K562 (cell line): ENCODE measurements around the gene SPIB. TPM values are rescaled to one million over a fixed set of nuclear protein-coding genes. Genes with fewer than 3 reads are reported as not detected.

Experiments
- ADNP ChIP-seq: fragments of 200-800 bp; sonication (Bioruptor generic); IDR thresholded peaks from 2 replicates; pipeline ENCODE4 v1.6.1; 2016; ENCODE audit warnings: missing genetic modification characterization, missing compliant biosample characterization
- ASH1L ChIP-seq: fragments of 450-650 bp; IDR thresholded peaks from 2 replicates; pipeline ENCODE4 v1.6.1; 2018; ENCODE audit warnings: borderline replicate concordance, mild to moderate bottlenecking, low read depth; ENCODE audit not compliant: partially characterized antibody
- CC2D1A ChIP-seq: fragments of 450-650 bp; IDR thresholded peaks from 2 replicates; pipeline ENCODE4 v1.6.1; 2017; ENCODE audit warnings: mild to moderate bottlenecking
- ELF1 ChIP-seq: fragments of 200-800 bp; sonication (Bioruptor generic); IDR thresholded peaks from 2 replicates; pipeline ENCODE4 v1.6.1; 2016; ENCODE audit warnings: missing genetic modification characterization, missing compliant biosample characterization
- POLR3A ChIP-seq: IDR thresholded peaks from 2 replicates; pipeline ENCODE4 v1.6.1; 2011; ENCODE audit warnings: borderline replicate concordance, mild to moderate bottlenecking, moderate library complexity; ENCODE audit not compliant: insufficient read length, insufficient read depth; ENCODE audit errors: extremely low read depth
- POLR3G ChIP-seq: IDR thresholded peaks from 2 replicates; pipeline ENCODE4 v1.6.1; 2011; ENCODE audit not compliant: insufficient read length, insufficient replicate concordance; ENCODE audit errors: extremely low read depth
- PYGO2 ChIP-seq: fragments of 450-650 bp; IDR thresholded peaks from 2 replicates; pipeline ENCODE4 v1.6.1; 2016; ENCODE audit warnings: mild to moderate bottlenecking, missing genetic modification characterization, moderate library complexity, missing compliant biosample characterization
- RB1 ChIP-seq: fragments of 450-650 bp; IDR thresholded peaks from 2 replicates; pipeline ENCODE4 v1.6.1; 2017; ENCODE audit warnings: low read depth, mild to moderate bottlenecking
- WHSC1 ChIP-seq: IDR thresholded peaks from one replicate; pipeline ENCODE4 v1.6.1; 2012; ENCODE audit warnings: low read length, control low read depth, inconsistent platforms
- XRCC3 ChIP-seq: fragments of 450-650 bp; IDR thresholded peaks from 2 replicates; pipeline ENCODE4 v1.6.1; 2017; ENCODE audit warnings: mild to moderate bottlenecking, moderate library complexity
- ZNF124 ChIP-seq: sonication (generic); formaldehyde crosslinking; IDR thresholded peaks from 2 replicates; pipeline ENCODE4 v1.8.1; 2022; ENCODE audit warnings: missing genetic modification reagents
- ZNF165 ChIP-seq: fragments of 250-450 bp; sonication (Bioruptor Pico); IDR thresholded peaks from 2 replicates; pipeline ENCODE4 v1.4.0; 2020; ENCODE audit warnings: borderline replicate concordance
- polyA plus RNA-seq, 8 experiments: library from polyadenylated mRNA; depleted of rRNA in 4 of 8; stranded (reverse) in 5 of 8; unstranded in 3 of 8; fragments of >200 nt; fragmentation: Nextera tagmentation in 2 of 8; fragmentation: Illumina TruSeq in 1 of 8; extraction: Ambion mirVana in 2 of 8; extraction: Trizol in 1 of 8; gene quantifications; 2 replicates each; pipeline versions ENCODE4 v1.2.1 to v1.2.3, GENCODE V29; 2011 to 2014; ENCODE audit warnings: inconsistent platforms in 1 of 8, missing spikeins in 1 of 8
- total RNA-seq, 7 experiments: library from RNA; depleted of rRNA in 6 of 7; stranded (reverse); fragments of >200 nt in 6 of 7; fragmentation: Illumina TruSeq in 2 of 7; extraction: Trizol in 2 of 7; gene quantifications; 2 replicates each; pipeline versions ENCODE4 v1.2.1 to v1.2.3, GENCODE V29; 2011 to 2021; ENCODE audit warnings: low replicate concordance in 1 of 7
- TF ChIP-seq, protein P1 (sequence below): fragments of 250-450 bp; sonication (Bioruptor Pico); IDR thresholded peaks from 2 replicates; pipeline ENCODE4 v1.8.0; 2022; ENCODE audit warnings: inconsistent platforms, mild to moderate bottlenecking, moderate library complexity, borderline replicate concordance
- TF ChIP-seq, protein P2 (sequence below), 2 experiments: fragments of 450-650 bp; formaldehyde crosslinking in 1 of 2; IDR thresholded peaks; 2 replicates each; pipeline versions ENCODE4 v1.4.0 to v1.6.1; 2014 to 2020; ENCODE audit warnings: mild to moderate bottlenecking in 2 of 2, borderline replicate concordance in 1 of 2, low read depth in 1 of 2
- TF ChIP-seq, protein P3 (sequence below): fragments of 250-450 bp; sonication (Bioruptor Pico); IDR thresholded peaks from 2 replicates; pipeline ENCODE4 v1.8.0; 2022; ENCODE audit warnings: moderate library complexity, mild to moderate bottlenecking, inconsistent platforms
- TF ChIP-seq, protein P4 (sequence below): fragments of 450-650 bp; IDR thresholded peaks from one replicate; pipeline ENCODE4 v1.6.1; 2018; ENCODE audit warnings: mild to moderate bottlenecking, moderate library complexity; ENCODE audit not compliant: partially characterized antibody

The SPIB gene
- total and polyA plus RNA-seq, 9 of the 15 experiments (the other 6 are each of a cell fraction or from before 2014, with no cell fraction given), result 0.06 to 1.0 (median 0.43) TPM; not detected in 1

DNA sequence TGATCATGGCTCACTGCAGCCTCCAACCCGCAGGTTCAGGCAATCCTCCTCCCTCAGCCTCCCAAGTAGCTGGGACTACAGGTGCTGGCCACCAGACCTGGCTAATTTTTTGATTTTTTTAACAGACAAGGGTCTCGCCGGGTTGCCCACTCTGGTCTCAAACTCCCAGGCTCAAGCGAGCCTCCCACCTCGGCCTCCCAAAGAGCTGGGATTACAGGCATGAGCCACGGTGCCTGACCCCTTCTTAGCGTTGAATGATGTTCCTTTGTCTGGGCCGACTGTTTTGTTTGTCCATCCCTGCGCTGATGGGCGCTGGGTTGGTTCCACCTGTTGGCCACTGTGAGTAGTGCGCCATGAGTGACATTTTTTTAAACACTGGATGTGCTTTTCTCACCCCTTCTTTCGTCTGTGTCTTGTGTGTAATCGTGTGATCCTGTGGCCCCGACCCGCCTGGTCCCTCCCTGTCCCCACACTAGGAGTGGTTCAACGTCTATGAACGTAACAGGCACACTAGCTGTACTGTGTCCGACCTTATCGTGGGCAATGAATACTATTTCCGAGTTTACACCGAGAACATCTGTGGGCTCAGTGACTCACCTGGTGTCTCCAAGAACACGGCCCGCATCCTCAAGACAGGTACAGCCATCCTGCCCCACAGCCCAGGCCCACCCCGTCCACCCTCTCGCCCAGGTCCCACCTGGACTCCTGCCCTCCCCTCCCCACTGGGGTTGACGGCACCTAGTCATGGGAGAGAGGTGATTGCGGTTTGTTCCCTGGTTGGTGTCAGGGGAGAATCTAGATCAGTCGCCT is 42.5 kb downstream of the SPIB start (continued):
- TF ChIP-seq, protein P1, sequence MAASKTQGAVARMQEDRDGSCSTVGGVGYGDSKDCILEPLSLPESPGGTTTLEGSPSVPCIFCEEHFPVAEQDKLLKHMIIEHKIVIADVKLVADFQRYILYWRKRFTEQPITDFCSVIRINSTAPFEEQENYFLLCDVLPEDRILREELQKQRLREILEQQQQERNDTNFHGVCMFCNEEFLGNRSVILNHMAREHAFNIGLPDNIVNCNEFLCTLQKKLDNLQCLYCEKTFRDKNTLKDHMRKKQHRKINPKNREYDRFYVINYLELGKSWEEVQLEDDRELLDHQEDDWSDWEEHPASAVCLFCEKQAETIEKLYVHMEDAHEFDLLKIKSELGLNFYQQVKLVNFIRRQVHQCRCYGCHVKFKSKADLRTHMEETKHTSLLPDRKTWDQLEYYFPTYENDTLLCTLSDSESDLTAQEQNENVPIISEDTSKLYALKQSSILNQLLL (CRISPR knock-in tag), result no peak
- TF ChIP-seq ZNF165 (CRISPR knock-in tag), result no peak
- TF ChIP-seq, protein P2, sequence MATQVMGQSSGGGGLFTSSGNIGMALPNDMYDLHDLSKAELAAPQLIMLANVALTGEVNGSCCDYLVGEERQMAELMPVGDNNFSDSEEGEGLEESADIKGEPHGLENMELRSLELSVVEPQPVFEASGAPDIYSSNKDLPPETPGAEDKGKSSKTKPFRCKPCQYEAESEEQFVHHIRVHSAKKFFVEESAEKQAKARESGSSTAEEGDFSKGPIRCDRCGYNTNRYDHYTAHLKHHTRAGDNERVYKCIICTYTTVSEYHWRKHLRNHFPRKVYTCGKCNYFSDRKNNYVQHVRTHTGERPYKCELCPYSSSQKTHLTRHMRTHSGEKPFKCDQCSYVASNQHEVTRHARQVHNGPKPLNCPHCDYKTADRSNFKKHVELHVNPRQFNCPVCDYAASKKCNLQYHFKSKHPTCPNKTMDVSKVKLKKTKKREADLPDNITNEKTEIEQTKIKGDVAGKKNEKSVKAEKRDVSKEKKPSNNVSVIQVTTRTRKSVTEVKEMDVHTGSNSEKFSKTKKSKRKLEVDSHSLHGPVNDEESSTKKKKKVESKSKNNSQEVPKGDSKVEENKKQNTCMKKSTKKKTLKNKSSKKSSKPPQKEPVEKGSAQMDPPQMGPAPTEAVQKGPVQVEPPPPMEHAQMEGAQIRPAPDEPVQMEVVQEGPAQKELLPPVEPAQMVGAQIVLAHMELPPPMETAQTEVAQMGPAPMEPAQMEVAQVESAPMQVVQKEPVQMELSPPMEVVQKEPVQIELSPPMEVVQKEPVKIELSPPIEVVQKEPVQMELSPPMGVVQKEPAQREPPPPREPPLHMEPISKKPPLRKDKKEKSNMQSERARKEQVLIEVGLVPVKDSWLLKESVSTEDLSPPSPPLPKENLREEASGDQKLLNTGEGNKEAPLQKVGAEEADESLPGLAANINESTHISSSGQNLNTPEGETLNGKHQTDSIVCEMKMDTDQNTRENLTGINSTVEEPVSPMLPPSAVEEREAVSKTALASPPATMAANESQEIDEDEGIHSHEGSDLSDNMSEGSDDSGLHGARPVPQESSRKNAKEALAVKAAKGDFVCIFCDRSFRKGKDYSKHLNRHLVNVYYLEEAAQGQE (IDR thresholded peaks at IDR 0.05; ENCODE audit: borderline replicate concordance), result peak; percentile 83
- TF ChIP-seq, protein P2 (CRISPR knock-in tag; IDR thresholded peaks at IDR 0.05; ENCODE audit: low read depth), result no peak
- TF ChIP-seq, protein P3, sequence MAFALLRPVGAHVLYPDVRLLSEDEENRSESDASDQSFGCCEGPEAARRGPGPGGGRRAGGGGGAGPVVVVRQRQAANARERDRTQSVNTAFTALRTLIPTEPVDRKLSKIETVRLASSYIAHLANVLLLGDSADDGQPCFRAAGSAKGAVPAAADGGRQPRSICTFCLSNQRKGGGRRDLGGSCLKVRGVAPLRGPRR, result no peak
- TF ChIP-seq RB1, result peak; percentile 29; the same call in 1 of the 2 replicates
- TF ChIP-seq, protein P4, sequence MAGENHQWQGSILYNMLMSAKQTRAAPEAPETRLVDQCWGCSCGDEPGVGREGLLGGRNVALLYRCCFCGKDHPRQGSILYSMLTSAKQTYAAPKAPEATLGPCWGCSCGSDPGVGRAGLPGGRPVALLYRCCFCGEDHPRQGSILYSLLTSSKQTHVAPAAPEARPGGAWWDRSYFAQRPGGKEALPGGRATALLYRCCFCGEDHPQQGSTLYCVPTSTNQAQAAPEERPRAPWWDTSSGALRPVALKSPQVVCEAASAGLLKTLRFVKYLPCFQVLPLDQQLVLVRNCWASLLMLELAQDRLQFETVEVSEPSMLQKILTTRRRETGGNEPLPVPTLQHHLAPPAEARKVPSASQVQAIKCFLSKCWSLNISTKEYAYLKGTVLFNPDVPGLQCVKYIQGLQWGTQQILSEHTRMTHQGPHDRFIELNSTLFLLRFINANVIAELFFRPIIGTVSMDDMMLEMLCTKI, result no peak
- TF ChIP-seq PYGO2 (tag), result no peak
- TF ChIP-seq POLR3G, result no peak
- peak; percentile 77; the same call in 1 of the 2 replicates for TF ChIP-seq CC2D1A
- no peak for TF ChIP-seq ELF1
- no peak for TF ChIP-seq WHSC1
- TF ChIP-seq POLR3A, result no peak
- no peak for TF ChIP-seq XRCC3
- TF ChIP-seq ZNF124 (CRISPR knock-in tag), result no peak
- no peak for TF ChIP-seq ADNP (tag)
- TF ChIP-seq ASH1L, result no peak
